HG02759 (cell line): ENCODE results near the gene PGM3.

Experiments
- ATAC-seq: cut with Tn5 transposase; IDR thresholded peaks from one replicate; pipeline ENCODE4 v1.9.1; 2021; ENCODE audit warnings: mild to moderate bottlenecking, moderate library complexity; ENCODE audit not compliant: unreplicated experiment

PGM3 gene

GRCh38 chr6:83185096-83185495 is 8.0 kb downstream of the PGM3 start:
- ATAC-seq, result no peak

DNA sequence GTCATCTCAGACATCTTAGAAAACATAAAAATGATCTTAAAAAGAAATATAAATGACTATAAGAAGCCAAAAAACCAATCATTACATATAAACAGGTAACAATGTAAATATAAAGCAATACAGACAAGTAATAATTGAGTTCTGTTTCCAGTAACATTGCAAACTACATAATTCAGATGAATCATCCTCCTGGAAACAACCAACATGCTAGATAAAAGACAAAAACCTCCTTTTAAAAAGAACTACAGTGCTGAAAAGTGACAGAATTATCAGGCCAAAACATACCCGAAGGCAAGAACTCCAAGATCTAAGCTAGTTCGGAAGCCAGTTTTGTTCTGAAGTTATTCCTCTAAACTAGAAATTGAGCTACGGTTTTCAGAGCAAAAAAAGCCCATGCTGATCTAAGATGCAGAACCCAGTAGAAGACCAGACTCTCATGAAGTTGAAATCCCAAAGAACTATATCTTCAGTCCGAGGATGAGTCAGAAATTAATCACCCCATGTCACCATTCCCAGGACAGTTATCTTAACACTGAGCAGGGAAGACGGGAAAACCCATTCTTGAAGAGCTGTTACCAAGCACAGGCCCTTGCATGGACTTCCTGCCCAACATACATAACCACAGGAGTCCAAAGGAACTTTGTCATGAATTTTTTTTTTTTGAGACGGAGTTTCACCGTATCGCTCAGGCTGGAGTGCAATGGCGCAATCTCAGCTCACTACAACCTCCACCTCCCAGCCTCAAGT is 9.8 kb downstream of the PGM3 start:
- no peak for ATAC-seq

- ATAC-seq, result no peak
Observed at GRCh38 chr6:83182114-83182513, 11.0 kb downstream of the PGM3 start.

GRCh38 chr6:83180426-83180950 is 12.6 kb downstream of the PGM3 start:
- no peak for ATAC-seq

DNA sequence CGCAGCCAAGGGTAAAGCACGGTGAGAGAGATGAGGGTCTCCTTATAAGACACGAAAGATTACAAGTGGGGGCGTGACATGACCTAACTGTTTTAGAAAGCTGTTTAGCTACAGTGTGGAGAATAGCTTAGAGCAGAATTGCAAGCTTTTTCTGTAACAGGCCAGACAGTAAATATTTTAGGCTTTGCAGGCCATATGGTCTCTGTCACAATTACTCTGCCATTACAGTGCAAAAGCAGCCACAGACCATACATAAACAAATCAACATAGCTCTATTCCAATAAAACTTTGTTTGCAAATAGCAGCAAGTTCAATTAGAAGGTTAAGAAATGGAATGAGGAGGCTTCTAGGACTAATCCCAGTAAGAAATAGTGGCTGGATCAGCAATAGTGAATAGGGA is 16.8 kb downstream of the PGM3 start:
- no peak for ATAC-seq

DNA sequence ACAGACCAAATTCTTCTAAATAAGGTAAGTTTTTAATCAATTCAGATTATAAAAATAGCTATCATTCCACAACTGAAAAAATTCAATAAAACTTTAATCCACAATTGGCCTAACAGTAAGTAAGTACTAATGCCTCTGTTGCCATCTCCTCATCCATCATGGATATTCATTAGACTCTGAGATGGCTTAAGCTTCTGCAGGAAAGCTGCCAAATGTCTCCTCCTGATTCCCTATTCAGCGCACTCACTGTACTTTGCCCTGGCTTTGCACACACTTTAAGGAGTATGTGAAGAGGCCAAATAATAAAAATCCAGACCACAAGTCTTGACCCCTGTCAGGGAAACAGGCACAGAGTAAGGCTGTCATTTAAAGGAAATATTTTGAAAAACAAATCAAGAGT is 23.6 kb downstream of the PGM3 start:
- ATAC-seq, result no peak

DNA sequence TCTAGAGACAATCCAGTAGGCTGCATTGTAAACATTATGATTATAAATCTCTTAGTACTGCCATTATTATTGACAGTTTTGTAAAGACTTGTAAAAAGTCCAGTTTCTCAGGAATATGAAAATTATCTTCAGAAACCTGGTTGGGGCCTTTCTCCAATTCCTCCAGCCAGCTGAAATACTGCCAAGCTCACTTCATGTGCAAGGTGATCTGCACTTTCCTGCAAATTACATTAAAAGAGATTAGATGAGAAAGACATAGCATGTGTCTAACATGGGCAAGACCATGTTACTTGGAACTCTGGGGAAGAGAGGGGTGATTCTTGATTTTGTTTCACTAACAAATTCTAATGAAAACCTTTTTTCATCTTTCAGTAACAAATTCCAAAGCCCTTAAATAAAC is 24.0 kb downstream of the PGM3 start:
- ATAC-seq, result no peak

GRCh38 chr6:83168556-83168955 is 24.5 kb downstream of the PGM3 start:
- no peak for ATAC-seq

- no peak for ATAC-seq
Observed at GRCh38 chr6:83167726-83168278, 25.3 kb downstream of the PGM3 start.

GRCh38 chr6:83160167-83160566 is 32.9 kb downstream of the PGM3 start:
- no peak for ATAC-seq

- ATAC-seq, result no peak
Observed at GRCh38 chr6:83155794-83156193, 37.3 kb downstream of the PGM3 start.

GRCh38 chr6:83153883-83154521 is 39.1 kb downstream of the PGM3 start:
- no peak for ATAC-seq

DNA sequence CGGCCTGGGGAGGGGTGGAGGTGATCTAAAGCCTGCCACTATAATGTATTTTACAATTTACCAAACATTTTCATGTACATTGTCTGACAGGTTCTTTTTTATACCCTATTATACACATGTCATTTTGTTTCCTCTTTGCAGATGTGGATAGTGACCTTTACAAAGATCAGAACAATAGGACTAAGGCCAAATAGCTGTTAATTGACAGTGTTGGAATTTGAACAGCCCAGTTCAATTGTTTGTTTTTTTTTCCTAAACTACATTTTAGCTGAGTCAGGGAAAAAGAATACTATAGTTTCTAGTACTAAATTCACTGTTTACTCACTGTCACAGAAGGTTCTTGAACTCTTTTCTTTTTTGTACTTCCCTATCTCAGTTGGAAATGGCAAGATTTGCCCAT is 40.2 kb downstream of the PGM3 start:
- ATAC-seq, result no peak

GRCh38 chr6:83151114-83151513 is 42.0 kb downstream of the PGM3 start:
- ATAC-seq, result no peak

- ATAC-seq, result no peak
Observed at GRCh38 chr6:83138758-83139157, 54.3 kb downstream of the PGM3 start.

GRCh38 chr6:83138118-83138722 is 54.8 kb downstream of the PGM3 start:
- no peak for ATAC-seq

GRCh38 chr6:83132121-83132520 is 60.9 kb downstream of the PGM3 start:
- no peak for ATAC-seq

DNA sequence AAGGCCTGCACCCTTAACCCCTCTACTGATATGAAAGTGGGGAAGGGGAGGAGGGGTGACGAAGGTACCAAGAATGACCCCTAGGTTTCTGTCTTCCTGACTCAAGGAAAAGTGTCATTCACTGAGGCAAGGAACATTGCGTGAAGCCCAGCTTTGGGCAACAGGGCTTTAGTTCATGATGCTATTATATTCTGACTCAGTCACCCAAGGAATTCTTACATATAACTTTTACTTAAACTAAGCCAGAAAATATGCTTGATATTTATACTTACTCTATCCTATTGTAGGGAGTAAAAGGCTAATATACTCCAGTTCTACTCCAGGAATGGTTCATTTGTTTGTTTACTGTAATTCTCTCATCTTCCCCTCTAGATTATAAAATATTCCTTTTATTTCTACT is 65.1 kb downstream of the PGM3 start:
- no peak for ATAC-seq

DNA sequence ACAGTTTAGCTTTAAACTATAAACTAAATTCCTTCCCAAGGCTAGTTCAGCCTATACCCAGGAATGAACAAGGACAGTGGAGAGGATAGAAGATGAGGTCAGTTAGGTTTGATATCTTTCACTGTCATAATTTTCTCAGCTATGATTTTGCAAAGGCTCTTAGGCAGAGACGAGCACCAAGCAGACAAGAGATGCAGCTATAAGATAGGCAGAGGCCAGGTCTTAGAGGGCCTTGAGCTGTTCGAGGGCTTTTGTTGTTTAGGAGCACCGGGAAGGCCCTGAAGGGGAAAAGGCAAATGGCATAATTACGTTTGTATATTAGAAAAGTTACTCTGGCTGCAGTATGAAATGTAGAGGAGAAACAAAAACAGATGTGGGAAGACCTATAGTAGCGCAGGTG is 65.8 kb downstream of the PGM3 start:
- no peak for ATAC-seq

DNA sequence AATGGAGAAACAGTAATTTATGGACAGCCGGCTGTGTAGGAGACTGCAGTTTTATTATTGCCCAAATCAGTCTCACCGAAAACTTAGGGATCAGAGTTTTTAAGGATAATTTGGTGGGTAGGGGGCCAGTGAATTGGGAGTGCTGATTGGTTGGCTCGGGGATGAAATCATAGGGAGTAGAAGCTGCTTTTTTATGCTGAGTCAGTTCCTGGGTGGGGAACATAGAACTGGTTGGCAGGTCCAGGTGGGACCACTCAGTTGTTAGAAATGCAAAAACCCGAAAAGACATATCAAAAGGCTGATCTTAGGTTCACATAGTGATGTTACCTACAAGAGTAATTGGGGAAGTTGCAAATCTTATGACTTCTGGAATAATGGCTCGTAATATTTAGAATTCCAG is 66.3 kb downstream of the PGM3 start:
- no peak for ATAC-seq

DNA sequence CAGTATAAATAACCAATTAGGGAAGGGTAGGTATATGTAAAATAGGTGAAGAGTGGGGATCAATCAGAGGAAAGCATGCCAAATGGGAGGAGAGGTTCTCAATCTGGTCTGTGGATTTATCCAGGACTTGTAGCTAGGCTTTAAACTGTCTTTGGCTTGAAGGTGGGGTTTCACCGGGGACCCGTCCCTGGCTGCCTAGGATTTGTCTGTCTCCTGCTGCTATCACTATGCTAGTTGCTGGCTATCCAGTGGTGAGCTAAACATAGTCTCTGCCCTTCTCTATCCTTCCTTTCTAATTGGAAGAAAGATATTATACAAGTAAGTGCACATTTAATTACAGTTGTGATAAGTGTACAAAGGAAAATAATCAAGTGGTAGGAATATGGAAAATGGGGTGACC is 66.8 kb downstream of the PGM3 start:
- ATAC-seq, result no peak

GRCh38 chr6:83125425-83125824 is 67.6 kb downstream of the PGM3 start:
- no peak for ATAC-seq
